Transverse colon (tissue), 3 donors: ENCODE results near the gene MED25.

Experiments used
- CTCF ChIP-seq, 5 experiments: fragments of 200-600 bp in 3 of 5; fragments of 450-650 bp in 2 of 5; sonication (generic) in 3 of 5; IDR thresholded peaks; 1 replicate in 2 of 5; 2 replicates in 3 of 5; pipeline ENCODE4 v1.5.1; 2016 to 2017; ENCODE audit warnings: antibody characterized with exemption in 5 of 5, inconsistent platforms in 3 of 5, mild to moderate bottlenecking in 2 of 5, moderate library complexity in 1 of 5
- POLR2A ChIP-seq: fragments of 450-650 bp; IDR thresholded peaks from one replicate; pipeline ENCODE4 v1.6.1; 2016; ENCODE audit warnings: antibody characterized with exemption, mild to moderate bottlenecking, moderate library complexity

- TF ChIP-seq POLR2A (no peak), CTCF (IDR thresholded peaks at IDR 0.05) (no peak)
These were observed 5.6 kb upstream of the MED25 start for GRCh38 chr19:49812452-49812996.
